HPDE6-E6E7 (cell line): Measurements from ENCODE around the gene RDH11.

Experiments used
- DNase-seq: peaks from one replicate; pipeline ENCODE4 v3.0.0; 2011; ENCODE audit warnings: missing footprints; ENCODE audit errors: extremely low spot score

Gene RDH11

DNA sequence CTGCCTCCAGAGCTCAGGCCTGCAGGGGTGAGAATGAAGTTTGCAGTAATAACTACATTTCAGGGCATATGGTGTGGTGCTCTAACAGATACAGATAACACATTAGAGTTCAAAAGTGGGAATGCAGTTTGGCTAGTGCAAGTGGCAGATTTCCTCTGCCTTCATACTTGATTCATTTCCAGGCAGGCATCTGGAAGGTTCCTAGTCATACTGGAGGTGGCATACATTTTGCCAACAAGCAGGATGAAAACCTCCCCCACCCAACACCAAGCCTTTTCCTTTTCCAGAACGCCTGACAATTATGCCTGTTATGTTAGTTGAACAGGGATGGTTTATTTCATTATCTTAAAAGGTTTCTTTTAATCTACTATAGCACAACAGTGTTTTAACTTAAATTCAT, 45.4 kb downstream of the RDH11 start:
- DNase-seq: no peak

GRCh38 chr14:67646131-67646530, 49.4 kb downstream of the RDH11 start:
- no peak for DNase-seq

DNA sequence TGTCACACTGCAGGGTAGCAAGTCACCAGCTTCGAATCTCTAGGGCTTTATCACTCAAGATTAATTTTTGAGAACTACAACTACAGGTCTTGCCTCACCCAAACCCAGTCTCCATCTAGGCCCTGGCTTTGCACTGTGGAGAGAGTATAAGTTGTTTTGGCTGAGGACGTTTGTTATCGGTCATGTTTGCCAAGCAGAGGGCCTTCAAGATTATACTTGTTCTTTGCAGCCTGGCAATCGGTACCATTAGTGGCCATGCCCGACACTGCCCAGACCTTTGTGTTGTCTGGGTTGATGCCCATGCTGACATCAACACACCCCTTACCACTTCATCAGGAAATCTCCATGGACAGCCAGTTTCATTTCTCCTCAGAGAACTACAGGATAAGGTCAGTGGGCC, 50.1 kb downstream of the RDH11 start:
- no peak for DNase-seq

DNA sequence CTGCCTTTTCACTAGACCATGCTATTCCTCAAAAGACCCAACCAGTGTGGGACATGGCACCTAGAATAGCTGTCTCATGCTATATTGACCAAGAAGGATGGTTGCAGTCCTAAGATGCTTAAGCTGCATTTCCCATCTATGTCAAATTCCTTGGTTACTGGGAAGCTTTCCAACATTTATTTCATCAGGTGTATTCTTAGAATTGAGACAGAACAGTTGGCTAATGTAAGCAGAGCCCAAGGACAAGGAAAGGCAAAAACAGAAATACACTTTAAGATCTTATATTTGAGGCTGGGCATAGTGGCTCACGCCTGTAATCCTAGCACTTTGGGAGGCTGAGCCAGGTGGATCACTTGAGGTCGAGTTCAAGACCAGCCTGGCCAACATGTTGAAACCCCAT, 51.1 kb downstream of the RDH11 start:
- DNase-seq: no peak

- DNase-seq: no peak
These were observed 51.9 kb downstream of the RDH11 start for GRCh38 chr14:67643713-67644112.

- no peak for DNase-seq
These were observed 53.4 kb downstream of the RDH11 start for GRCh38 chr14:67641902-67642749.

DNA sequence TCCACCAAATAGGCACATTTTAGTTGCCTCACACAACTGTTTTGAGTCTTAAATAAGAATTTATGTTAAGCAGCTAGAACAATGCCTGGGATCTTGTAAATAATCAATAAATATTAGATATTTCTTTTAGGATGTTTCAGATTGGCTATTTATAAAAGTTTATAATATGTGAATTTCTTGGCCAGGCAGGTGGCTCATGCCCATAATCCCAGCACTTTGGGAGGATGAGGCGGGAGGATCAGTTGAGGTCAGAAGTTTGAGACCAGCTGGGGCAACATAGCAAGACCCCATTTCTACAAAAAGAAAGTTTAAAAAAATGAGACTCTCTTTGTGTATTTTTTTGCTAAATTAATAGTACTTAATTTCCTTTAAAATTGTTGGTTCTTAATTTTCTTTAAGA, 54.1 kb downstream of the RDH11 start:
- DNase-seq: no peak

- no peak for DNase-seq
These were observed 56.9 kb downstream of the RDH11 start for GRCh38 chr14:67638642-67639041.

DNA sequence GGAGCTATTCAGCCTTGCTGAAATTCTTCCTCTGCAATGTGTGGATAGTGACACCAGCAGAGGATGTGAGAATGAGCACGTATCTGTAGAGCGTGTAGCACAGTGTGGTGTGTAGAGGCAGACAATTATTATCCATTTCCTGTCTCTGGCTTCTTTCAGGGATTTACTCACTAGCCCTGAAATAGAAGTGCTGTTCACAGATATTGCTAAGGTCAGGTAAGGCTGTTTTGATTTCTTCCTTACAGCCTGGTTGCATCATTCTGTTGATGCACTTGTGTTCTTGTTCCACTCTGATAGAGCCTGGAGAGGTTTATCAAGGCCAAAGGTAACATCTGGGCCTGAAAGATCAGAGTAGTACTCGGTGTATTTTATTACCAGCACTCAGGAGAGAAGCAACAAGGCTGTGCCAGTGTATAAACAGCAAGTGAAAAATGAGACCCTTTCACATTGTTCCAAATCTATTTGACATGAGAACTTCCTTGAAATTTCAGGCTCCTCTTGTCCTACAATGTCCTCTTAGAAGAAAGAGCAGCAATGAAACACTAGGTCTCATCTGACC, 59.1 kb downstream of the RDH11 start:
- DNase-seq: no peak

DNA sequence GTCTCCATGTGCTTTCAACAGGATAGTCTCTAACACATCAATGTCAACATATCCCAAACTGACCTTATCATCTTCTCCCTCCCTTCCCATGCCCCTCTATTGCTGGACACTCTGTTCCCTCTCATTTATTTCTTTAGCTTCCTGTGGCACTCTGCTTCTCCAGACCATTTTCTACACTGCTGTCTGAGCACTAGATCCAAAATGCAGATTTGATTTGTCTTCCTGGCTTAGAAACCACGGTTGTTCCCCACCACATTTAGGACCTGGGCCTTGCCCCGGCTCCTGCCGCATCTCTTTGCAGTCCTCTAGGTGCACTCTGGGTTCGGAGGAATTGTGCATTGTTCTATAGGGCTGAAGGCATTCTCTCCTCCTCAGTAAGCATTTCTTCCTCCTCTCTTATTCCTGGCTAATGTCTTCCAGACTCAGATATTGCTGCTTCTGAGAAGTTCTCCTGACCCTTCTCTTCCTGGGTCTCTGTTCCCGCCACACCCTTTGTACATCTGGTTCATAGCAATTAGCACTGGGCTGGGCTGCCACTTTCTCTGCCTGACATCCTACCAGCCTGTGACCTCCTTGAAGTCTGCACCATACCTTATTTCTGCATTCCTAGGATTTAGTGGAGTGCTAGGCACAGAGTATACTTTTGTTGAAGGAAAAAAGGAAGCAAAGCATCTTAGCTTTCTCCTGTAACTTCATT, 62.0 kb downstream of the RDH11 start:
- DNase-seq: no peak

- DNase-seq: no peak
These were observed 64.6 kb downstream of the RDH11 start for GRCh38 chr14:67630938-67631337.

GRCh38 chr14:67630186-67630585, 65.4 kb downstream of the RDH11 start:
- DNase-seq: no peak

- no peak for DNase-seq
These were observed 68.0 kb downstream of the RDH11 start for GRCh38 chr14:67627519-67627918.
